Measurements from ENCODE around the gene CRYBG3. TPM values are rescaled to one million over a fixed set of nuclear protein-coding genes. Genes with fewer than 3 reads are reported as not detected.

CRYBG3 gene
- polyA plus RNA-seq, 3 donors = 20.7 to 22.9 (median 22.9) TPM

GRCh38 chr3:97939401-97939800 lies 117.6 kb downstream of the CRYBG3 start:
- no peak for DNase-seq

- DNase-seq = no peak
Observed at GRCh38 chr3:97940034-97940433, 118.2 kb downstream of the CRYBG3 start.

- no peak for DNase-seq
Observed at GRCh38 chr3:97942801-97943546, 121.2 kb downstream of the CRYBG3 start.

- DNase-seq = no peak
Observed at GRCh38 chr3:97948351-97949109, 126.7 kb downstream of the CRYBG3 start.

GRCh38 chr3:97949110-97949485 lies 127.3 kb downstream of the CRYBG3 start:
- DNase-seq = no peak

- no peak for DNase-seq
Observed at GRCh38 chr3:97949743-97950142, 127.9 kb downstream of the CRYBG3 start.

GRCh38 chr3:97950360-97950759 lies 128.5 kb downstream of the CRYBG3 start:
- no peak for DNase-seq

GRCh38 chr3:97952280-97952679 lies 130.5 kb downstream of the CRYBG3 start:
- DNase-seq = no peak

GRCh38 chr3:97952872-97953271 lies 131.1 kb downstream of the CRYBG3 start:
- no peak for DNase-seq

- DNase-seq = no peak
Observed at GRCh38 chr3:97954228-97954827, 132.5 kb downstream of the CRYBG3 start.

- no peak for DNase-seq
Observed at GRCh38 chr3:97956051-97956450, 134.2 kb downstream of the CRYBG3 start.

GRCh38 chr3:97957617-97958311 lies 136.0 kb downstream of the CRYBG3 start:
- DNase-seq = no peak

- no peak for DNase-seq
Observed at GRCh38 chr3:97958396-97958795, 136.6 kb downstream of the CRYBG3 start.

- no peak for DNase-seq
Observed at GRCh38 chr3:97958796-97959195, 137.0 kb downstream of the CRYBG3 start.

- DNase-seq = no peak
Observed at GRCh38 chr3:97959872-97960271, 138.1 kb downstream of the CRYBG3 start.

- no peak for DNase-seq
Observed at GRCh38 chr3:97960551-97960950, 138.7 kb downstream of the CRYBG3 start.

GRCh38 chr3:97960993-97961766 lies 139.4 kb downstream of the CRYBG3 start:
- DNase-seq = no peak

- no peak for DNase-seq
Observed at GRCh38 chr3:97967966-97968365, 146.2 kb downstream of the CRYBG3 start.

GRCh38 chr3:97968376-97968775 lies 146.6 kb downstream of the CRYBG3 start:
- no peak for DNase-seq

GRCh38 chr3:97969541-97969940 lies 147.7 kb downstream of the CRYBG3 start:
- no peak for DNase-seq

GRCh38 chr3:97970156-97970555 lies 148.3 kb downstream of the CRYBG3 start:
- DNase-seq = no peak

All from renal pelvis (tissue), 4 donors.